Gastrocnemius medialis (tissue), 4 donors: Measurements from ENCODE around the gene RIBC2.

ENCODE experiments used
- POLR2A ChIP-seq, 2 donors: fragments of 450-650 bp; IDR thresholded peaks; one replicate each; pipeline ENCODE4 v1.6.1; 2017; ENCODE audit warnings: antibody characterized with exemption in 2 of 2, mild to moderate bottlenecking in 2 of 2, moderate library complexity in 2 of 2
- TF ChIP-seq, protein P1 (sequence below), 5 experiments: fragments of 450-650 bp in 3 of 5; fragments of 200-600 bp in 2 of 5; sonication (generic) in 2 of 5; IDR thresholded peaks in 4 of 5; conservative IDR thresholded peaks in 1 of 5; 1 replicate in 4 of 5; 2 replicates in 1 of 5; pipeline ENCODE4 v1.5.1; 2016 to 2019; ENCODE audit warnings: antibody characterized with exemption in 5 of 5, mild to moderate bottlenecking in 3 of 5, moderate library complexity in 3 of 5

DNA sequence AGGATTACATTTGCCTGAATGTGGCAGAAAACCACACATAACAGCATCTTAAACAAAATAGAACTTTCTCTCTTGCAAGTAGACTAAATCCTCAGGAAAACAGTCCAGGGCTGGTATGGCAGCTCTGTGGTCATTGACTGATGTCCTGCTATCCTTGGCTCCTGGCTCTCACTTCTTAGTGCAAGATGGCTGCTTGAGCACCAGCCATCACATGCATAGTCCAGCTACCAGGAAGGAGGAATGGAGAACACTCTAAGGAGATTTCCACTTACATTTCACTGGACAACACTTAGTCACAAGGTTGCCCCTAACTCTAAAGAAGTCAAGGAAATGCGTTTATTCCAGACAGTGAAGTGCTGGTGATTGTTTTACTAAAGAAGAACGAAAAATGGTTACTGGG is 13.6 kb downstream of the RIBC2 start:
- TF ChIP-seq, protein P1, sequence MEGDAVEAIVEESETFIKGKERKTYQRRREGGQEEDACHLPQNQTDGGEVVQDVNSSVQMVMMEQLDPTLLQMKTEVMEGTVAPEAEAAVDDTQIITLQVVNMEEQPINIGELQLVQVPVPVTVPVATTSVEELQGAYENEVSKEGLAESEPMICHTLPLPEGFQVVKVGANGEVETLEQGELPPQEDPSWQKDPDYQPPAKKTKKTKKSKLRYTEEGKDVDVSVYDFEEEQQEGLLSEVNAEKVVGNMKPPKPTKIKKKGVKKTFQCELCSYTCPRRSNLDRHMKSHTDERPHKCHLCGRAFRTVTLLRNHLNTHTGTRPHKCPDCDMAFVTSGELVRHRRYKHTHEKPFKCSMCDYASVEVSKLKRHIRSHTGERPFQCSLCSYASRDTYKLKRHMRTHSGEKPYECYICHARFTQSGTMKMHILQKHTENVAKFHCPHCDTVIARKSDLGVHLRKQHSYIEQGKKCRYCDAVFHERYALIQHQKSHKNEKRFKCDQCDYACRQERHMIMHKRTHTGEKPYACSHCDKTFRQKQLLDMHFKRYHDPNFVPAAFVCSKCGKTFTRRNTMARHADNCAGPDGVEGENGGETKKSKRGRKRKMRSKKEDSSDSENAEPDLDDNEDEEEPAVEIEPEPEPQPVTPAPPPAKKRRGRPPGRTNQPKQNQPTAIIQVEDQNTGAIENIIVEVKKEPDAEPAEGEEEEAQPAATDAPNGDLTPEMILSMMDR (IDR thresholded peaks at IDR 0.05 in 4 of 5, conservative IDR thresholded peaks at IDR 0.05 in 1 of 5), result no peak
- TF ChIP-seq POLR2A (IDR thresholded peaks at IDR 0.05), result no peak
